Ramos (cell line): ENCODE data around the gene CDX1.
"Not testable (repeated sequence)": the region's sequence is repeated elsewhere in the genome, so short reads cannot be mapped to it uniquely, and the experiment has no call there.

Source experiments
- in situ Hi-C: fragments of 300-500 bp; cut with MboI; formaldehyde crosslinking; loops from one replicate; pipeline ENCODE4 v1.14.3; 2022; ENCODE audit warnings: low sequenced_read_pairs; ENCODE audit not compliant: unreplicated experiment

Gene CDX1

DNA sequence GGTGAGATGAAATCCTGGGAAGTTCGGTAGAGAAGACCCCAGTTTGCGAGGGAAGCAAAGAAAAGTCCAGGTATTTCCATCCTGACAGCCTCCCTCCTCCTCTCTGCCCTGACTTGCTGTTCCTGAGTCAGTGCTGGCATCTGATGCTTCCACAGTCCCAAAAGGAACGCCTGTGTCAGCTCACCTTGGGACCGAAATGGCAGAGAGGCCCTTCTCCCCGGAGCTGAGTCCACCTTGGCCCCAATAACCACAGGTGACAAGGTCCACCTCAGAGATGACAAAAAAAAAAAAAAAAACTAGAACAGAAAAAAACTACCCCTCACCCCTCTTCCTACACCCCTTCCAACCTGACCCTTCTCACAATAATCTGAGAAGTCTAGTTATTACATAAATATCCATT, 54.9 kb downstream of the CDX1 start:
- in situ Hi-C loops, result no loop called here

DNA sequence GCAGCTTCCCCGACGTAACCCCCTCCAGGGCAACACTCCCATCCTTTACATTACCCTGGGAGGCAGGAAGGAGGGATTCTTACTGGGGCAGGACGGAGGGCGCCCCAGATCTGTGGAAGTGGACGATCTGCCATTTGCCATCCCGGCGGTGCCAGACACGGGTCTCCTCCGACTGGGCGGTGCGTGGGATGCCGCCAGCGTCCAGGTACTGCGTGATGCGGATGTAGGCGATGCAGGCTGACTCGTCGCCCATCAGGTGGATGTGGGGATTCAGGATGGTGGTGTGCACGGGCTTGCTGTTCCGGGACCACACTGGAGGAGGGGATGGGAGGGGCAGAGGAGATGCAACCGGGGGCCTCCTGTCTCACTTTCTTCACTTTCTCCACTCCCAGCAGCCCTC, 56.3 kb downstream of the CDX1 start:
- in situ Hi-C loops, result no loop called here

DNA sequence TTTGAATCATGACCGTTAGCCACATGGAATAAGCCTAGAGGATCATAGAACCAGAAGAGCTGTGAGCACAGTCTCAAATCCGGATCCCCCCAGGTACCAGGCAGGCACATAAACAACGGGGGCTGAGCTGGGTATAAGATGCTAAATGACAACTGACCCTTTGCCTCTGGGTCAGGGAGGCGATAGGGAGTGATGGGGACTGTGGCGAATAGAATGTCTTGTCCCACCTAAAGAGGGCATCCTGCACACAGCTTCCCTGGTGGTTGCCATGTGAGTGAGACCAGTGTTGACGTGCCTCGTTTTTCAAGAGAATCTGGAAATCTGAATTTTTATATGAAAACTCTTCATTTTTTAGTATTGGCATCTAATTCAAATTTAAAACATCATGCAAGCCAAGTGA, 56.9 kb downstream of the CDX1 start:
- in situ Hi-C loops, result no loop called here

DNA sequence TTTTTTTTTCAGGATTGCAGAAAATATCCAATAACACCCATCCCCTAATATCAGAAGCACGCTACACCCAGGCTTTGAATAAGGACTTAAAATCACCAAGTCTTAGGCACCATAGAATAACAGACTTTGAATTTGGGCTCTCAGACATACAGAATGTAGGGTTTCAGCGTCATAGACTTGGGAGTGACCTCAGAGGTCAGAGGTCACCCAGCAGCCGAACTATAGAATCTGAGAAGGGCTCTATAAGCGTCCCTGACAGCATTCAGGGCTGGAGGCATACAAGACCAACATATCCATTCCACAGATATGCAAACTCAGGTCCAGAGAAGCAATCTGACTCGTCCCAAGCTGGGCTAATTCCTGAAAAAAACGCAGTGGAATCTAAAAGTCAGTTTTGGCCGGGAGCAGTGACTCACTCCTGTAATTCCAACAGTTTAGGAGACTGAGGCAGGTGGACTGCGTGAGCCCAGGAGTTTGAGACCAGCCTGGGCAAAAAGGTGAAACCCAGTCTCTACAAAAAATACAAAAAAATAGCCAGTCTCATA, 58.0 kb downstream of the CDX1 start:
- in situ Hi-C loops, result no loop called here

DNA sequence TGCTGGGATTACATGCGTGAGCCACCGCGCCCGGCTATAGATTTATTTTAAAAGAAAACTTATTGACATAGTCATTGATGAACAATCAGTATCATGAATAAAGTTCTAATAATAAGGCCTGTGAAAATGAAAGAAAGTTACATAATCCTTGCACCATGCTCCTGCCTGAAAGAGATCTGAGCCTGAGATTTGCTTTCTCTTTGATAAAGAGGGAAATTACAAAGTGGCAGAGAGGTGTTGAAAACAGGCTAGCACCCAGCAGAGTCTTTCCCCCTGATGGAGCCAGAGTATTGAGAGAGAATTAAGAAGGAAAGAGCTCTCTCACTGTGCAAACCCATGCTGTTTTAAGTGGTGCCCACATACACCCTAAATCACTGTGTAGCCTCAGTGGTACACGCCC, 60.5 kb downstream of the CDX1 start:
- in situ Hi-C loops, result no loop called here

DNA sequence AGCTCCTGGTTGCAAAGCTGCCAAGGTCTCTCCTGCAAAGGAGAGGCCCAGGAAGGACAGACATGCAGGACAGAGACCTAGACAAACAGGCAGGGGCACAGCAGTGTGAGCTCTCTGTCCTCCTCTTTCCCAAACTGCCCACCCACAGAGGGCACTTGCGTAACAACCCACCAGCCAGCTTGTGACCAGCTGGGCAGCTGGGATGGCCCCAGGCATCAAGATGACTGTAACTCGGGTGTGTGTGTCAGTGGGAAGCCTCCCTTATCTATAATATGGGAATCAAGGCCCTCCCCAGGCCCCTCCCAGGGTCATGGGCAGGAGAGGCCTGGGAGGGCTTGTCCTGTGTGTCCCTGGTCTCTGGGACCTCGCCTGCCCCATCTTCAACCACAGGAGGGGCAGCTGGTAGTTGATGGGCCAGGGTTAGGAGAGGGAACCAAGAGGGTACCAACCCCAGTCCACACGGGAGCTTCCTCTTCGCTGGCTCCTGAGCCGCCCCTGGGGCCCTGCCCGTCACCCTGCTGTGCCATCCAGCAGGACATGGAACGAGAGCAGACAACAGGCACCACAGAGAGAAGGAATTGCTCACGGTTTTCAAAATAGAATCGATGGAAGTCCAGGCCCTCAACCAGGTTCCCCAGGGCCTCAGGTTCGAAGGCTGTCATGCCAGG, 61.2 kb downstream of the CDX1 start:
- in situ Hi-C loops, result no loop called here

DNA sequence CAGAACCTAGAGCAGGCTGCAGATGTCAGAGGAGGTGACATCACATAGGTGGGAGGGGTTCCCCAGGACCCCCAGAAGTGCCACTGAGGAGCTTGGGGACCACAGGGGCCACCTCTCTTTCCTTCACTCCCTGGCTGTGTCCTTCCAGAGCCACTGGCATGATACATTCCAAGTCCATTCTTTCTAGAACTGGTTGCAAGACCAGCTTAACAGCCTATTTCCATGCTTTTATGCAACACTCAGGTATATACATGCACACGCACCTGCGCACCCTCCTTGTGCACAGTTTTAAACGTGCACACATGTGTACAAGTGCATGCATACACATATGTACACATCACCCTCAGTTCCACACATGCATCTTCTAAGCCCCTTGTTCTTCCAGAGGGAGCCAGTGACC, 63.0 kb downstream of the CDX1 start:
- in situ Hi-C loops, result no loop called here

DNA sequence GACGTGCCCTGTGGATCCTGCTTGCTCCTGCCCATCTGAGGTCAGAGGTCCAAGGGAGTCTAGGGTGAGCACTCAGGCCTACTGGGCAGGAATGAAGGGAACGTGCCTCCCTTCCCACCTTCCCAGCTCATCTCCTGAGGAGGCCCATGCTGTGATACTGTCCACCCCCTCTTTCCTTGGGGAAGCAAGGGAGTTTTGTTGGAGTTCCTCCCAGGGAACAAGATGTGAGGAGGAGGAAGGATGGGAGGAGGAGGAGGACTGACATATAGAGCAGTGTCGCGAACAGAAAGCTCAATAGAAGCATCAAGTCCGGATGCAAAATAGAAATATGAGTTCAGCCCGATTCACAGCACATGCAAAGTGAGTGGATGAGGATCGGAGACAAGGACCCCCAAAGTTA, 64.3 kb downstream of the CDX1 start:
- in situ Hi-C loops, result no loop called here

DNA sequence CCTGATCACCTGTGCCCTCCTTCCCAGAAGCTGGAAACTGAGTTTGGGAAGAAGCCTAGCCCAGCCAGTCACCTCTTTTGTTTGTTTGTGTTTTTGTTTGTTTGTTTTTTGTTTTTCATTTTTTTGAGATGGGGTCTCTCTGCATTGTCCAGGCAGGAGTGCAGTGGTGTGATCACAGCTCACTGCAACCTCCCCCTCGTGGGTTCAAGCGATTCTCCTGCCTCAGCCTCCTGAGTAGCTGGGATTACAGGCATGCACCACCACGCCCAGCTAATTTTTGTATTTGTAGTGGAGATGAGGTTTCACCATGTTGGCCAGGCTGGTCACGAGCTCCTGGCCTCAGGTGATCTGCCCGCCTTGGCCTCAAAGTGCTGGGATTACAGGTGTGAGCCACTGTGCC, 67.1 kb downstream of the CDX1 start:
- in situ Hi-C loops, result not testable (repeated sequence)
